Measurements from ENCODE around the gene SCARF2.

SCARF2 gene

GRCh38 chr22:20438678-20439492 is 1.3 kb upstream of the SCARF2 start:
- no peak for DNase-seq

GRCh38 chr22:20438427-20438677 is 727 bp upstream of the SCARF2 start:
- DNase-seq, result no peak

GRCh38 chr22:20436768-20437612 is 635 bp downstream of the SCARF2 start:
- no peak for DNase-seq

GRCh38 chr22:20436307-20436767 is 1.3 kb downstream of the SCARF2 start:
- no peak for DNase-seq

- DNase-seq, result no peak
Measured at GRCh38 chr22:20435436-20436306, 2.0 kb downstream of the SCARF2 start.

DNA sequence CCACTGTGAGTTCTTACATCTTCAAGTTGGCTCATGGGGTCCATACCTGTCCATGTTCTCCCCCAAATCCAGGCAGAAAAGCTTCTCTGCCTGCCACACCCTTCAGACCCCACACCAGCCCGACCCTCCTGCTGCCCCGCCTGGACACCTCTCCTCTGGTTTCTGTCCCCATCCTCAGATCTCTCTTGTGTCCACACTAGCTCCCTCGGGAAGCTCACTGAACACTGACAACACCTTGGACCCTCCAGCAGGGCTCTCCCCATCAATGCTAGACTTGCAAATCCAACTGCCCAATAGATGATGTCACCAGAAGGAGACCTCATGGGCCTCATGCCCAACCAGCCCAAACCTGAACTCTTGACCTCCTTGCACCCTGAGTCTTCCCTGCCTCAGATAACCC is 2.9 kb downstream of the SCARF2 start:
- no peak for DNase-seq

GRCh38 chr22:20434264-20434751 is 3.3 kb downstream of the SCARF2 start:
- DNase-seq, result no peak

GRCh38 chr22:20433686-20434241 is 3.9 kb downstream of the SCARF2 start:
- no peak for DNase-seq

DNA sequence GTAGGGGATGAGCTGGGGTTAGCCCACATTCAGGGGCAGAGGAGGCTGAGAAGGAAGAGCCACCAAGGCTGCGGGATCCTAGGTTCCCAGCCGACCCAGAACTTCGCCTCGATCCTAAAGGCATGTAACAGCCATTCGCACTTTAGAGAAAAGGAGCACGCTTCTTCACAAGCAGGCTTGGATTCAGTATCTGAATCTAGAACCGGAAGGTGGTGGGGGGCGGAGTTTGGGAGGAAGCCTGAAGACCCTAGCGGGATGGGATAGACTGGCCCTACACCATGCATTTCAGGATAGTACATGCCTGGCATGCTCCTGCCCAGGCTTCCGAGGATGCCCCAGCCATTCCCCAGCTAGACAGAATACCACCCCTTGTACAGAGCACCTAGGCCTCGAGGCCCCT is 4.4 kb downstream of the SCARF2 start:
- no peak for DNase-seq

DNA sequence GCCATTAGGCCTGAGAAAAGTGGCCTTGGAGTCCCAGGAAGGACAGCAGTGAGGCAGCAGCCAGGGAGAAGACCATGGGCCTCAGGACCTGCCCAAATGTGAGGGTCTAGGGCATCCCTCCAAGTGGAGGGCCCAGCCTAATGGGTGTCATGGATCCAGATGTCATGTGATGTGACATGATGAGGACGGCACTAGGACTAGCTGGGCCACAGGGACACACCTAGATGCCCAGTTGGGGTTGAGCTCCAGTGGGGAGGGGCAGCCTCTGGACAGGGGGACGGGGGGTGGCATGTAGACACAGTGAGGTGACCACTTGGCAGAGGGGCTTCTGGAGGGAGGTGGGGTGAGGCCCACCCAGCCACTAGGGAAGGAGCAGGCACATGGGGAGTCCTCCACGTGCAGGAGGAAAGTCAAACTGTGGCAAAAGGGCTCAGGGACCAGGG is 5.4 kb downstream of the SCARF2 start:
- DNase-seq, result no peak

DNA sequence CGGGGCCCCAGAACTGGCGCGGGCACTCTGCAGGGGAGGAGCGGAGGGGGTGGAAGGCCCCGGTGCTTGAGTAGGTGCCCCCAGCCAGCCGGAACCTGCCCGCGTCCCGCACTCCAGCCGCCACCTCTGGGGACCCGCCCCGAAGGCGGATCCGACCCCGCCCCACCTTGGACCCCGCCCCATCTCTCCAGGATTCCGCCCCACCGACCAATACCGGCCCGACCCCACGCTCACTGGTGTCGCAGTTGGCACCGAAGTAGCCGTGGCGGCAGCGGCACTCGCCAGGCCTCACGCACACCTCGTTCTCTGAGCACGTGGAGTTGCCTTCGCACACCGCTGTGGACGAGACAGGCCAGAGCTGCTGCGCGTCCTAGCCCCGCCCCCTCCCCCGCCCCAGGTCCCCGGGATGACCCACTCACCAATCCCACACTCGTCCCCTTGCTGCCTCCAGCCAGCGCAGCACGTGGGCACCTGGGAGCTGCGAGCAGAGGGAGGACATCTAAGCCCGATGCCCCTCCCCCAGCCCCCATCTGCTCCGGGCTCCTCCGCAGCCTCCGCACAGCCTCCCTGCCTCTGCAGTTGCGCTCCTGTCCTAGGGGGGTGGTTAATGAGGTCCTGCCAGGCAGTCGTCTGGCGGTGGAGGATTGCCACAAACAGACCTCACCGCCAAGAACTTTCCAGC is 6.0 kb downstream of the SCARF2 start:
- DNase-seq, result no peak

GRCh38 chr22:20430720-20431510 is 6.7 kb downstream of the SCARF2 start:
- no peak for DNase-seq

- DNase-seq, result no peak
Measured at GRCh38 chr22:20430101-20430719, 7.4 kb downstream of the SCARF2 start.

DNA sequence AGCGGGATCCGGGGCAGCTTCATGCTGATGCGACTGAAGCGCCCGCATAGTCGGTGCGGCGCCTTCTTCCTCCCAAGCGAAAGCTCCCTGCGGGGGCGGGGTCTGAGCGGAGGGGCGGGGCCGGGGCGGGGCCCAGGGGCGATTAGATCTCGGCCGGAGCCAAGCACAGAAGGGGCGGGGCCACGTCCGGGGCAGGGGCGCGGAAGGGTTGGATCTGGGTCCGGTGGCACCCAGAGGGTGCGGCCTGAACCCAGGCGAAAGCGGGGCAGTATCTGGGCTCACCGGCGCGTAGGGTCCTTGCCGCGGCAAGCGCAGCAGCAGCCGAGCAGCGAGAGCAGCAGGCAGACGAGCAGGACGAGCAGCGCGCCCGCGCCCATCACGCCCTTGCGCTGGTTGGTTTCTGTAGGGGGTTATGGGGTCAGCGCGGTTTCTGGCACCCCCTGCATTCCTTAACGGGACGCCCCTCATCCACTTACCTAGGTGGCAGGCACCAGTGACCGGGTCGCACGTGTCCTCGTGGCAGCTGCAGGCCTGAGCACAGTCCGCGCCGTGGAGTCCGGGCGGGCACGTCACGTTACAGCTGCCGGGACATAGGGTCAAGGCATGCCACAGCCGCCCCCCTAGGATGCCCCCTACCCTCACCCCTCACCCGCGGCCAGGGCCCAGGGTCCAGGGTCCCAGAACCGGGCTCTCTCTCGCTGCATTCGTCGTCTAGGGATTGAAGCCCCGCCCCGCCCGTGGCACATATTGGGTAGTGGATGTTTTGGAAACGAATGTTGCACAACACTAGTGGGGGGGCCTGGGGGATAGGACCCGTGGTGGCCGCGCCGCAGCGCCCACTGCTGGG is 8.1 kb downstream of the SCARF2 start:
- DNase-seq, result no peak

DNA sequence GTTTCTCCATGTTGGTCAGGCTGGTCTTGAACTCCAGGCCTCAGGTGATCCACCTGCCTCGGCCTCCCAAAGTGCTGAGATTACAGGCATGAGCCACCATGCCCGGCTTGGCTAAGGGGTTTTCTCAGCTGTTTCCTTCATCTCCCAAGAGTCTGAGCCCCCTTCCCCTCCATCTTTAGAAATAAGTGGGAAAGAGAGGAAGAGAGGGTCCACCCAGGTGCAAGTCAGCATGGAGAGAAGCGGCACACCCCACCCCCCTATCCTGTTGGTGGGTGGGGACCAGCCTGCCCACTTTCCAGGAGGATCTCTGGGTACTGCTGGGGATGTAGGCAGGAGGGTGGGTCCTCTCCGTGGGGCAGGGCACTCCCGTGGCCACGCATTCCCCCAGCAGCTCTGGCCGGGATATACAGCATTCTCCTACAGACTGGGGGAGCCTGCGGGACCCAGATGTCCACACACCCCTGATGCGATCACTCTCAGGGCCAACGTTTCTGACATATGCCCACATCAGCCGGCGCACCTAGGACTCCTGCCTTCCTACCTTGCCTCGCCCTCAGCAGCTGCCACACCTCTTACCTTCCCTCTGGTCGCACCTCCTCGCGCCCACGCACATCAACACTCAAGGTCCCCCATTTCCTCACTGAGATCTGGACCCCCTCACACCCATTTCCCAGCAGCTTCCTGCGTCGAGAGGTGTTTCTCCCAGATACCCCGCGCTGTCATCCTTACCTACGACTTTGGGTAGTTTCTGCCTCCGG is 8.9 kb downstream of the SCARF2 start:
- no peak for DNase-seq

DNA sequence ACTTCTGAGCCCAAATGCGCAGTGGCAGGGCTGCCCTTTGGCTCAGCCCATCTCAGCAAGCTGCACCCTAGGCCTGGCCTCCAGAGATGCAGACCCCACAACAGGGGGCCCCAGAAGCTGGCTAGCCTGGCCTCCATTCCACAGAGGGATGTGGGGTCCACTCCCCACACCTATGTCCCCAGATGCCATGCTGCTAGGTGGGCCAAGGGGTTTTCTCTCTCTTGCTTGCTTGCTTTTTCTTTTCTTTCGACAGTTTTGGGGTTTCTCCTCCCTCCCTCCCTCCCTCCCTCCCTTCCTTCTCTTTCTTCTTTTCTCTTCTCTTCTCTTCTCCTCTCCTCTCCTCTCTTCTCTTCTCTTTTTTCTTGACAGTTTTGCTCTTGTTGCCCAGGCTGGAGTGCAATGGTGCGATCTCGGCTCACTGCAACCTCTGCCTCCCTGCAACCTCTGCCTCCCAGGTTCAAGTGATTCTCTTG is 9.6 kb downstream of the SCARF2 start:
- DNase-seq, result no peak

GRCh38 chr22:20427104-20427944 is 10.3 kb downstream of the SCARF2 start:
- no peak for DNase-seq

- DNase-seq, result no peak
Measured at GRCh38 chr22:20426259-20426615, 11.4 kb downstream of the SCARF2 start.

Data from NCI-H2107 (cell line).